Measurements from ENCODE around the gene SMOC1.

The SMOC1 gene

GRCh38 chr14:69980457-69981425 is 101.5 kb downstream of the SMOC1 start:
- FAIRE-seq, result no peak
- TF ChIP-seq SPI1 (IDR thresholded peaks at IDR 0.05; ENCODE audit: low read depth, low read length) (no peak), PAX5 (IDR thresholded peaks at IDR 0.05; ENCODE audit: insufficient read depth, low read length, severe bottlenecking) (no peak), POLR2A (IDR thresholded peaks at IDR 0.05; ENCODE audit: low read depth, low read length) (no peak), POU2F2 (IDR thresholded peaks at IDR 0.05; ENCODE audit: low read depth, low read length) (no peak), POLR2AphosphoS5 (IDR thresholded peaks at IDR 0.05; ENCODE audit: low read depth, low read length) (no peak), TAF1 (IDR thresholded peaks at IDR 0.05; ENCODE audit: low read depth, low read length) (no peak)
- DNase-seq (ENCODE audit: insufficient read length, low spot score), result no peak

DNA sequence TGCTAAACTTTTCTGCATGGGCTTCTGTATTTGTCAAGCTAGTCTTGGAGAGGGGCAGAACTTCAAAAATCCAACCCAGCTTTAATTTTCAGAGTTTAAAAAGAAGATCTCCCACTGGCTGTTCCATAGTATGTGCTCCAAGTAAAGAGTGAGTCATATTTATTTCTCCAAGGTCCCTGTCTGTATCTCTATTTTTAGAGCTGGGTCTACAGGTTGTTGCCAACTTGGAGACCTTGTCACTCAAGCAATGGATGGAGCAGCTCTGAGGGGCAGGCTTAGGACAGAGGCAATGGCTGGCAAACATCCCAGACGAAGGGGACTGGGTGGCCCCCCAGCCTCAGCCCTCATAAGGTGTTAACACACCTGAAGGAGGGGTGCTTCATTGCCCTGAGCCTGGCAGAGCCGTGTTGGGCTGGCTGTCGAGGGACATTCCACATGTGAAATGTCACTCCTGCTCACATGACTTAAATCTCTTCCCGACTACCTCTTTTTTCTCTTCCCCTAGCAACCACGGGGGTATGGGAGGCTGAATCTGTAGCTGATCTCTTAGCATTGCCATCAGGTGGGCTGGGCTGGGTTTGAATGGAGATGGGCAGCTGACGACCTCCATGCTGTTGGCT is 103.1 kb downstream of the SMOC1 start:
- no peak for DNase-seq (ENCODE audit: insufficient read length, low spot score)
- TF ChIP-seq PAX5 (IDR thresholded peaks at IDR 0.05; ENCODE audit: insufficient read depth, low read length, severe bottlenecking), result no peak
- TF ChIP-seq POU2F2 (IDR thresholded peaks at IDR 0.05; ENCODE audit: low read depth, low read length), result no peak
- no peak for TF ChIP-seq POLR2AphosphoS5 (IDR thresholded peaks at IDR 0.05; ENCODE audit: low read depth, low read length)
- TF ChIP-seq TAF1 (IDR thresholded peaks at IDR 0.05; ENCODE audit: low read depth, low read length), result no peak
- no peak for TF ChIP-seq SPI1 (IDR thresholded peaks at IDR 0.05; ENCODE audit: low read depth, low read length)
- TF ChIP-seq POLR2A (IDR thresholded peaks at IDR 0.05; ENCODE audit: low read depth, low read length), result no peak
- FAIRE-seq, result no peak

DNA sequence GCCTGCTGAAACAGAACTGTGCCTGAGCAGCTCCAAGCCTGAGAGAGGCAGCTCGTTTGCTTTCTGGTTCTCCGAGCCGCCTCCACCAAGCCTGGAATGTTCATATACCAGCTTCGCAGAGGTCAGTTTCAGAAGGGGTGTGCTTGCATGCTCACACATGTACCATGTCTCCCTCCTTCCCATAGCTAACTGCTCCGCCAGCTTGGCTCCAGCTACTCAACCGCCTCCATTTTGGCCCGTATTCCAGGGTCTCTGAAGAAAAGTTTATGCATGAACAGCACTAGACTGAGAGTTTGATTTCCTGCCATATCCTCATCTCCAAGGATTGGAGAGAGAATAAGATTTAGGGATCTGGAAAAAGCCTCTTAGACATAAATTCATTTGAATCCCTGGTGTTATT is 103.7 kb downstream of the SMOC1 start:
- FAIRE-seq (no peak), DNase-seq (ENCODE audit: insufficient read length, low spot score) (no peak)
- no peak for TF ChIP-seq POLR2A (IDR thresholded peaks at IDR 0.05; ENCODE audit: low read depth, low read length)

DNA sequence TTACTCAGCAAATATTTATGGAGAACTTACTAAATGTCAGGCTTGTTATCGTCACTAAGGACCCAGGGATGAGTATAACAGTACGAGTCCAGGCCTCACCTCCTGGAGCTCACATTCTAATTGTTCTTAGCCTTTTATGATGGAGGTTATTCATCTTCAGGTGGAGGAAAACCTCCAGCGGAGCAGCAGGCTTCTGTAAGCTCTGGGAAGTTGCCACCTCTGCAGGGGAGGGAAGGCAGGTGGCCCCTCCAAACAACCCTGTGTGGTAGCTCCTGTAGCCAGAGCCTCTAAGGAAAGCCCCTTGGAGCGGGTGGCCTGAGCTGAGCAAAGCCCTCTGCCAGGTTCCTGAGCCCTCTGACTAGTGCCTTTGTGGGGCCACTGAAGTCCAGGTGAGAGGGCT is 104.1 kb downstream of the SMOC1 start:
- TF ChIP-seq PAX5 (IDR thresholded peaks at IDR 0.05; ENCODE audit: insufficient read depth, low read length, severe bottlenecking) (no peak), TAF1 (IDR thresholded peaks at IDR 0.05; ENCODE audit: low read depth, low read length) (no peak), SPI1 (IDR thresholded peaks at IDR 0.05; ENCODE audit: low read depth, low read length) (no peak), POLR2AphosphoS5 (IDR thresholded peaks at IDR 0.05; ENCODE audit: low read depth, low read length) (no peak), POLR2A (IDR thresholded peaks at IDR 0.05; ENCODE audit: low read depth, low read length) (no peak), POU2F2 (IDR thresholded peaks at IDR 0.05; ENCODE audit: low read depth, low read length) (no peak)
- FAIRE-seq, result no peak

DNA sequence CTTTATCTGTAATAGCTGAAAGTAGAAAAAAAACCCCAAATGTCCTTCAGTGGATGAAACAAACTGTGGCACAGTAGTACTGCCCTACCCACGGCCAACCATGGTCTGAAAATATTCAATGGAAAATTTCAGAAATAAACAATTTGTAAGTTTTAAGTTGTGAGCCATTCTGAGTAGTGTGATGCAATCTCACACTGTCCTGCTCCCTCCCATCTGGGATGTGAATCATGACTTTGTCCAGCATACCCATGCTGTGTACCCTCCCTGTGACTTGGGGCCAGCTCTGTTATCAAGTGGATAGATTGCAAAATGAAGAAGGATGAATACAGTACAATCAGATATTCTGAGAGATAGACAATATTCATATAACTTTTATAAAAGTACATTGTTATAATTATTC is 106.2 kb downstream of the SMOC1 start:
- FAIRE-seq (no peak), DNase-seq (ENCODE audit: insufficient read length, low spot score) (no peak)

More for the DNA sequence above, 104.1 kb downstream of the SMOC1 start:
- DNase-seq (ENCODE audit: insufficient read length, low spot score), result no peak

GRCh38 chr14:69986336-69986735 is 107.1 kb downstream of the SMOC1 start:
- TF ChIP-seq SPI1 (IDR thresholded peaks at IDR 0.05; ENCODE audit: low read depth, low read length) (no peak), POLR2AphosphoS5 (IDR thresholded peaks at IDR 0.05; ENCODE audit: low read depth, low read length) (no peak), TAF1 (IDR thresholded peaks at IDR 0.05; ENCODE audit: low read depth, low read length) (no peak), POU2F2 (IDR thresholded peaks at IDR 0.05; ENCODE audit: low read depth, low read length) (no peak), POLR2A (IDR thresholded peaks at IDR 0.05; ENCODE audit: low read depth, low read length) (no peak), PAX5 (IDR thresholded peaks at IDR 0.05; ENCODE audit: insufficient read depth, low read length, severe bottlenecking) (no peak)
- FAIRE-seq (no peak), DNase-seq (ENCODE audit: insufficient read length, low spot score) (no peak)

More for the DNA sequence above, 106.2 kb downstream of the SMOC1 start:
- TF ChIP-seq POU2F2 (IDR thresholded peaks at IDR 0.05; ENCODE audit: low read depth, low read length) (no peak), SPI1 (IDR thresholded peaks at IDR 0.05; ENCODE audit: low read depth, low read length) (no peak), POLR2A (IDR thresholded peaks at IDR 0.05; ENCODE audit: low read depth, low read length) (no peak), TAF1 (IDR thresholded peaks at IDR 0.05; ENCODE audit: low read depth, low read length) (no peak), POLR2AphosphoS5 (IDR thresholded peaks at IDR 0.05; ENCODE audit: low read depth, low read length) (no peak), PAX5 (IDR thresholded peaks at IDR 0.05; ENCODE audit: insufficient read depth, low read length, severe bottlenecking) (no peak)

DNA sequence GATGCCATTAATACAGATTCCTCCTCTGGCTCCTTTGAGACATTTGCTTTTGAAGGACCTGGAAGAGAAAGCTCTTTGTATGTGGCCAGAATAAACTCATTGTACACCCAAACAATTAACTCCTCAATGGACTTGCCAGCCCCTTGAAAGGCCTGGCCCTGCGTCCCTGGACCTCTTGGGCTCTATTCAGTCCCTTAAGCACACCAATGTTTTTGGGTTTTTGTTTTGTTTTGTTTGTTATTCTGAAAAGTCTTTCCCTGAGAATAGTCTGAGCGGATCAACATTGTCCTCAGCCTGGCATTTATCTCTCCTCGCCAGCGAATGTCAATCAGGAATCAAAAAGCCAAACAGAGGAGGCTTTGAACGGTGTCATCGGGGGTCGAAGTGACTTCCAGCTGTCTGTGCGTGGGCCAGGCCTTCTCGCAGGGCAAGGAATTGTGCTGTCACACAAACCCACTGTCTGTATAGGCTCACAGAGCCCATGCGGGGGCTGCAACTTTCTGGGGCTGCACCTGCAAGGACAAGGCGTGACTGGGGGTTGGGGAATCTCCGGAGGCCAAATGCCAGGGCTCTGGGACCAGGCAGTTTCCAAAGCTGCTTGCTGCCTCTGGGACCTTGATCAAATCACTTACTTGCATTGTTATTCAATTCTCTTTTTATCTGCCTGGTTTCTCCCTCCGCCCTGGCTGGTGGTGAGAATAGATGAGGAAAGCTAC is 108.3 kb downstream of the SMOC1 start:
- TF ChIP-seq POU2F2 (IDR thresholded peaks at IDR 0.05; ENCODE audit: low read depth, low read length), result no peak
- TF ChIP-seq POLR2A (IDR thresholded peaks at IDR 0.05; ENCODE audit: low read depth, low read length), result no peak
- no peak for TF ChIP-seq POLR2AphosphoS5 (IDR thresholded peaks at IDR 0.05; ENCODE audit: low read depth, low read length)
- TF ChIP-seq PAX5 (IDR thresholded peaks at IDR 0.05; ENCODE audit: insufficient read depth, low read length, severe bottlenecking), result no peak
- no peak for FAIRE-seq
- DNase-seq (ENCODE audit: insufficient read length, low spot score), result no peak

DNA sequence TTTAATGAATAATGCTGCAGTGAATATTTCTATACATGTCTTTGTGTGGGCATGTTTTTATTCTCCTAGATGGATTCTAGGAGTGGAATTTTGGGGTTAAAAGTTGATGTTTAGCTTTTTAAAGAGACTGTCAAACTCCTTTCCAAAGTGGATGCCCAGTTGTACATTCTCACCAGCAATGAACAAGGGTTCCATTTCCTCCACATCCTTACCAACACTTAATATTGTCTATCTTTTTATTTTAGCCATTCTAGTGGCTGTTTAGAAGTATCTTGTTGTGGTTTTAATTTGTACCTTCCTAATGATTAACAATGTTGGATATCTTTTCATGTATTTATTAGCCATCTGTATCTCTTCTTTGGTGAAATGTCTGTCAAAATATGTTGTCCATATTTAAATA is 109.8 kb downstream of the SMOC1 start:
- TF ChIP-seq POU2F2 (IDR thresholded peaks at IDR 0.05; ENCODE audit: low read depth, low read length) (no peak), PAX5 (IDR thresholded peaks at IDR 0.05; ENCODE audit: insufficient read depth, low read length, severe bottlenecking) (no peak), SPI1 (IDR thresholded peaks at IDR 0.05; ENCODE audit: low read depth, low read length) (no peak), TAF1 (IDR thresholded peaks at IDR 0.05; ENCODE audit: low read depth, low read length) (no peak), POLR2A (IDR thresholded peaks at IDR 0.05; ENCODE audit: low read depth, low read length) (no peak), POLR2AphosphoS5 (IDR thresholded peaks at IDR 0.05; ENCODE audit: low read depth, low read length) (no peak)
- FAIRE-seq, result no peak

GRCh38 chr14:69989622-69990021 is 110.4 kb downstream of the SMOC1 start:
- no peak for DNase-seq (ENCODE audit: insufficient read length, low spot score)
- TF ChIP-seq POLR2AphosphoS5 (IDR thresholded peaks at IDR 0.05; ENCODE audit: low read depth, low read length), result no peak
- TF ChIP-seq POU2F2 (IDR thresholded peaks at IDR 0.05; ENCODE audit: low read depth, low read length), result no peak
- TF ChIP-seq SPI1 (IDR thresholded peaks at IDR 0.05; ENCODE audit: low read depth, low read length), result no peak
- no peak for TF ChIP-seq PAX5 (IDR thresholded peaks at IDR 0.05; ENCODE audit: insufficient read depth, low read length, severe bottlenecking)
- TF ChIP-seq TAF1 (IDR thresholded peaks at IDR 0.05; ENCODE audit: low read depth, low read length), result no peak
- no peak for TF ChIP-seq POLR2A (IDR thresholded peaks at IDR 0.05; ENCODE audit: low read depth, low read length)
- no peak for FAIRE-seq

More for the DNA sequence above, 109.8 kb downstream of the SMOC1 start:
- DNase-seq (ENCODE audit: insufficient read length, low spot score), result no peak
